Osteoblast (primary cell): ENCODE data around the gene CRHR1. TPM values are rescaled to one million over a fixed set of nuclear protein-coding genes. Genes with fewer than 3 reads are reported as not detected.

Source experiments
- DNase-seq: peaks from one replicate; pipeline ENCODE4 v3.0.0; 2011; ENCODE audit warnings: low spot score, mixed read lengths; ENCODE audit not compliant: insufficient read length; ENCODE audit errors: missing footprints
- H2AFZ ChIP-seq: 2 replicates; pipeline ENCODE4 v1.6.0; 2011; ENCODE audit warnings: mild to moderate bottlenecking, low read length
- H3K27ac ChIP-seq: 2 replicates; pipeline ENCODE4 v1.5.1; 2011; ENCODE audit warnings: mild to moderate bottlenecking, low read depth, low read length, moderate library complexity
- H3K27me3 ChIP-seq: 2 replicates; pipeline ENCODE4 v1.6.0; 2012; ENCODE audit warnings: mild to moderate bottlenecking, control low read depth, inconsistent platforms, low read length, moderate library complexity; ENCODE audit not compliant: insufficient read depth
- H3K36me3 ChIP-seq: 2 replicates; pipeline ENCODE4 v1.5.1; 2011; ENCODE audit warnings: mild to moderate bottlenecking, low read length, control low read depth, moderate library complexity; ENCODE audit not compliant: insufficient read depth
- H3K4me1 ChIP-seq: 2 replicates; pipeline ENCODE4 v1.5.1; 2011; ENCODE audit warnings: mild to moderate bottlenecking, low read length, control low read depth, moderate library complexity; ENCODE audit not compliant: insufficient read depth
- H3K4me2 ChIP-seq: 2 replicates; pipeline ENCODE4 v1.6.0; 2011; ENCODE audit warnings: mild to moderate bottlenecking, low read length; ENCODE audit not compliant: insufficient read depth
- H3K4me3 ChIP-seq: fragments of 200-600 bp; sonication (generic); 3 replicates; pipeline ENCODE4 v1.5.1; 2012; ENCODE audit warnings: mild to moderate bottlenecking, low read length, inconsistent platforms; ENCODE audit not compliant: insufficient read depth
- H3K79me2 ChIP-seq: 2 replicates; pipeline ENCODE4 v1.6.0; 2012; ENCODE audit warnings: mild to moderate bottlenecking, low read length, control low read depth, inconsistent platforms; ENCODE audit not compliant: insufficient read depth
- H3K9me3 ChIP-seq: 2 replicates; pipeline ENCODE4 v1.5.1; 2011; ENCODE audit warnings: low read depth, low read length, control low read depth
- H4K20me1 ChIP-seq: 2 replicates; pipeline ENCODE4 v1.6.0; 2012; ENCODE audit warnings: mild to moderate bottlenecking, low read length, control low read depth; ENCODE audit not compliant: insufficient read depth
- total RNA-seq: library from RNA; depleted of rRNA; stranded (reverse); fragments of >200 nt; gene quantifications from 2 replicates; pipeline ENCODE4 v1.2.3, GENCODE V29; 2012
- TF ChIP-seq, protein P1 (sequence below): IDR thresholded peaks from 2 replicates; pipeline ENCODE4 v1.5.1; 2011; ENCODE audit warnings: mild to moderate bottlenecking, low read depth, low read length, moderate library complexity; ENCODE audit errors: extremely low read depth

The CRHR1 gene
- total RNA-seq, 1 donor = not detected

DNA sequence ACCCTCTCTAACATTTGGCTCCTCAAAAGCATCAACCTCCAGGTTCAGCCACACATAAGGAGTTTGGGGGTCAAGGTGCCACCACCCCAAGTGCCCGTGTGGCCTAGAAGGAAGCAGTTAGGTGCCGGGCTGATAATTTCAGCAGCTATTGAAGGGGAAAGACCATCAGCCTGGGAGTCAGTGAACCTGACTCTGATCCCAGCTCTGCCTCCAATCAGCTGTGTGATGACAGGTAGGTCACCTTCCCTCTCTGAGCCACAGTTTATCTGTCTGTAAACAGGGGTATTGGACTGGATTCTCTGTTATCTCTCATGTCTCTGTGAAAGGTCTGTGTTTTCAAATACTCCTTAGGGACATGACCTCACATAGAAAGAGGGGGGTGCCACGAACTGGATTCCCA lies 3.9 kb downstream of the CRHR1 start:
- no peaks in the 10 kb centered on the region for H4K20me1 ChIP-seq
- no peak overlapping the region for H3K4me2 ChIP-seq
- H3K27me3 ChIP-seq = peaks cover 72% of the 10 kb centered on the region
- TF ChIP-seq, protein P1, sequence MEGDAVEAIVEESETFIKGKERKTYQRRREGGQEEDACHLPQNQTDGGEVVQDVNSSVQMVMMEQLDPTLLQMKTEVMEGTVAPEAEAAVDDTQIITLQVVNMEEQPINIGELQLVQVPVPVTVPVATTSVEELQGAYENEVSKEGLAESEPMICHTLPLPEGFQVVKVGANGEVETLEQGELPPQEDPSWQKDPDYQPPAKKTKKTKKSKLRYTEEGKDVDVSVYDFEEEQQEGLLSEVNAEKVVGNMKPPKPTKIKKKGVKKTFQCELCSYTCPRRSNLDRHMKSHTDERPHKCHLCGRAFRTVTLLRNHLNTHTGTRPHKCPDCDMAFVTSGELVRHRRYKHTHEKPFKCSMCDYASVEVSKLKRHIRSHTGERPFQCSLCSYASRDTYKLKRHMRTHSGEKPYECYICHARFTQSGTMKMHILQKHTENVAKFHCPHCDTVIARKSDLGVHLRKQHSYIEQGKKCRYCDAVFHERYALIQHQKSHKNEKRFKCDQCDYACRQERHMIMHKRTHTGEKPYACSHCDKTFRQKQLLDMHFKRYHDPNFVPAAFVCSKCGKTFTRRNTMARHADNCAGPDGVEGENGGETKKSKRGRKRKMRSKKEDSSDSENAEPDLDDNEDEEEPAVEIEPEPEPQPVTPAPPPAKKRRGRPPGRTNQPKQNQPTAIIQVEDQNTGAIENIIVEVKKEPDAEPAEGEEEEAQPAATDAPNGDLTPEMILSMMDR = no peak
- H3K4me1 ChIP-seq = no peaks in the 10 kb centered on the region
- H2AFZ ChIP-seq = no peak overlapping the region
- no peaks in the 10 kb centered on the region for H3K9me3 ChIP-seq
- no peak overlapping the region for H3K4me3 ChIP-seq
- no peaks in the 10 kb centered on the region for H3K79me2 ChIP-seq
- H3K27ac ChIP-seq = no peak overlapping the region
- no peaks in the 10 kb centered on the region for H3K36me3 ChIP-seq
- DNase-seq = peak; percentile 30

DNA sequence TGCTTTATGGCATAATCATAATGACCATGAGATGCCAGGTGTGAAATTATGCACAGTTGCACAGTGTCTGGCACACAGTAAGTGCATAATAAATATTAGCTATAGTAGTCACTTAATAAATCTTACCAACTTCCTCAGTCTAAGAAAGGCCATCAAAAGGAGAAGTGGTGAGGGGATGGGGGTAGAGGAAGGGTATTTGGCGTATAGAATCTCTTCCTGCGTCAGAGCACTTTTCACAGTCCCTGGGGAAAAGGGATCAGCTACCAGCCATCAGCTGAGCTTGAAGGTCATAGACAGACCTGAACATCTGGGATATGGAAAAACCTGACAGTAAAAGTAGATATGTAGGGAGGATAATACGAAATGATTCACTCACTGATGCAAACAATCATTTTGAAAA lies 5.8 kb downstream of the CRHR1 start:
- Histone ChIP-seq H3K27ac (no peak overlapping the region), H4K20me1 (no peaks in the 10 kb centered on the region), H3K27me3 (peaks cover 57% of the 10 kb centered on the region), H3K79me2 (no peaks in the 10 kb centered on the region), H2AFZ (no peak overlapping the region), H3K4me1 (no peaks in the 10 kb centered on the region), H3K36me3 (no peaks in the 10 kb centered on the region), H3K4me3 (no peak overlapping the region), H3K4me2 (no peak overlapping the region), H3K9me3 (no peaks in the 10 kb centered on the region)
- TF ChIP-seq, protein P1 = no peak
- DNase-seq = peak; percentile 63

DNA sequence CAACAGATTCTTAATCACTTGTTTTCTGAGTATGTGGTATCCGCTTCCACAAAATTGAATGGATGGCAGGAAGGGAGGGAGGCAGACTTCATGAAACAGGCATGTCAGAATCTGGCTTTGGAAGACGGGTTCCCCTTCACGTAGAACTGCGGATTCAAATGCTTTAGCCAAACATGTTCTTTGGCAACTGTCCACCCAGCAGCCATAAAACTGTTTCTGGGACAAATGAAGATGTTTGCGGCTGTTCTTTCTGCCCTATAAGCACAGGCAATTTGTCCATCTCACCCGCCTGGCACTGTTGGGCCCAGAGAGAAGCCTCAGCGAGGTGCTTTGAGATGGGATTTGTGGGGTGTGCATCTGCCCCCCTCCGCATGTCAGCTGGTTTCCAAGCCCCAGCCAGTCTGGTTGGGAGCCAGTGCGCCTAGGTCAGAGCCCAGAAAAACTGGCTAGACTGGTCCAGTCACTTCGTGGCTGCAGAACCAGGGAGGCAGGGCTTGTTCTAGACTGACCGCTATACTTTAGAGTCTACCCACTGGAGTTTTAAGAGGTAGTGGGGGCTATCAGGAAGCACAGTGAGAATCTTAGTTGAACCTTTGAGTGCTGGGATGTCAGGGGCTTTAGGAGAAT lies 6.3 kb downstream of the CRHR1 start:
- H3K27ac ChIP-seq = no peak overlapping the region
- H3K27me3 ChIP-seq = peaks cover 51% of the 10 kb centered on the region
- peak; percentile 62 for DNase-seq

DNA sequence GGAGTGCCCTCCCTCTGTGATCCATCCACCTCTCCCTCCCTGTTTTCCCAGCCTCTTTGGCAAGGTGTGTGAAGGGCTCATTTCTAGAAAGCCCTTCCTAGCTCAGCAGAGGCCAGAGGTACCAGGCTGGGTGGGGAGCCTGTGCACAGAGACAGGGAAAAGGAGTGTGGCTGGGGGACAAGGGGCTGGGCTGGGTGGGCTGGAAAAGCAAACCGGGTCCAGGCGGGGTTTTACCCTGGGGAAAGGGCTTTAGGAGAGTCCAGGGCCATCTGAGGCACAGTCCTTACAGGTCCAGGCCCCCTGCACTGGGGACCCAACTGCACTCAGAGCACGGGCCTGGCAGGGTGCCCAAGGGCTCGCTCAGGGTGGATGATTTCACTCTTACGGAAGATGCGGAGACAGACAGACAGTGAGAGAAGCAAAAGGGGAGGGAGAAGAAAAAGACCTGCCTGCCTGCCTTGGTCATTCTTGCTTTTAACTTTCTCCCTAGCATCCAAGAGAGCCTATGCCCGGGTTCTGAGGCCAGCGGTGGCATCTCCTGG lies 7.0 kb downstream of the CRHR1 start:
- Histone ChIP-seq H3K4me1 (no peaks in the 10 kb centered on the region), H4K20me1 (no peaks in the 10 kb centered on the region), H3K79me2 (no peaks in the 10 kb centered on the region), H2AFZ (no peak overlapping the region), H3K9me3 (no peaks in the 10 kb centered on the region), H3K4me3 (no peak overlapping the region), H3K27ac (no peak overlapping the region), H3K27me3 (peaks cover 44% of the 10 kb centered on the region), H3K36me3 (no peaks in the 10 kb centered on the region), H3K4me2 (no peak overlapping the region)
- peak; percentile 53 for DNase-seq
- TF ChIP-seq, protein P1 = no peak

More for the DNA sequence above, 6.3 kb downstream of the CRHR1 start:
- H3K36me3 ChIP-seq = no peaks in the 10 kb centered on the region
- H3K9me3 ChIP-seq = no peaks in the 10 kb centered on the region
- no peak overlapping the region for H3K4me2 ChIP-seq
- H3K79me2 ChIP-seq = no peaks in the 10 kb centered on the region
- H2AFZ ChIP-seq = no peak overlapping the region
- H4K20me1 ChIP-seq = no peaks in the 10 kb centered on the region
- H3K4me1 ChIP-seq = no peaks in the 10 kb centered on the region
- TF ChIP-seq, protein P1 = no peak
- no peak overlapping the region for H3K4me3 ChIP-seq
